Neuronal stem cell (in vitro differentiated cells): ENCODE data around the gene YTHDF1.

ENCODE experiments used
- DNase-seq: peaks from one replicate; pipeline ENCODE4 v3.0.0-alpha.2; 2013; ENCODE audit warnings: low spot score
- H2AFZ ChIP-seq: one replicate; pipeline ENCODE4 v1.6.1; 2013; ENCODE audit warnings: mild to moderate bottlenecking, low read length, inconsistent platforms
- H2AK5ac ChIP-seq: 2 replicates; pipeline ENCODE4 v1.6.1; 2013; ENCODE audit warnings: low read depth, mild to moderate bottlenecking, inconsistent platforms, low read length, moderate library complexity, mixed read lengths
- H2BK120ac ChIP-seq: 2 replicates; pipeline ENCODE4 v1.6.1; 2013; ENCODE audit warnings: low read depth, mild to moderate bottlenecking, inconsistent platforms, low read length, moderate library complexity, mixed read lengths
- H2BK12ac ChIP-seq: one replicate; pipeline ENCODE4 v1.6.1; 2013; ENCODE audit warnings: low read length, inconsistent platforms
- H2BK15ac ChIP-seq: 2 replicates; pipeline ENCODE4 v1.6.1; 2013; ENCODE audit warnings: mild to moderate bottlenecking, low read length, inconsistent platforms, mixed read lengths
- H2BK5ac ChIP-seq: one replicate; pipeline ENCODE4 v1.6.1; 2013; ENCODE audit warnings: inconsistent platforms, mild to moderate bottlenecking, low read length, moderate library complexity
- H3K14ac ChIP-seq: one replicate; pipeline ENCODE4 v1.6.1; 2013; ENCODE audit warnings: low read length, inconsistent platforms
- H3K18ac ChIP-seq: 2 replicates; pipeline ENCODE4 v1.6.1; 2013; ENCODE audit warnings: low read length, inconsistent platforms
- H3K23ac ChIP-seq: 2 replicates; pipeline ENCODE4 v1.6.1; 2013; ENCODE audit warnings: low read depth, mild to moderate bottlenecking, mixed read lengths, low read length, inconsistent platforms; ENCODE audit not compliant: poor library complexity
- H3K27ac ChIP-seq: replicated peaks from 3 replicates; pipeline ENCODE4 v1.5.1; 2013; ENCODE audit warnings: low read length, inconsistent platforms
- H3K27me3 ChIP-seq, 3 experiments: 2 replicates each; pipeline ENCODE4 v1.6.1; 2013; ENCODE audit warnings: low read length in 3 of 3, mild to moderate bottlenecking in 2 of 3, inconsistent platforms in 1 of 3, low read depth in 1 of 3, mixed read lengths in 1 of 3, moderate library complexity in 1 of 3; ENCODE audit not compliant: control insufficient read depth in 3 of 3, insufficient read depth in 3 of 3
- H3K36me3 ChIP-seq, 2 donors: replicated peaks in 1 of 2; 2 replicates each; pipeline ENCODE4 v1.6.1; 2013; ENCODE audit warnings: low read length in 2 of 2; ENCODE audit not compliant: control insufficient read depth in 2 of 2, insufficient read depth in 2 of 2
- H3K4ac ChIP-seq: 2 replicates; pipeline ENCODE4 v1.6.1; 2013; ENCODE audit warnings: inconsistent platforms, mild to moderate bottlenecking, low read length, moderate library complexity
- H3K4me1 ChIP-seq, 2 donors: 1 replicate in 1 of 2; 2 replicates in 1 of 2; pipeline ENCODE4 v1.6.1; 2013; ENCODE audit warnings: low read length in 2 of 2, low read depth in 1 of 2; ENCODE audit not compliant: control insufficient read depth in 2 of 2, insufficient read depth in 1 of 2
- H3K4me2 ChIP-seq: one replicate; pipeline ENCODE4 v1.6.1; 2013; ENCODE audit warnings: mild to moderate bottlenecking, low read length, inconsistent platforms; ENCODE audit not compliant: insufficient read depth, poor library complexity, severe bottlenecking
- H3K4me3 ChIP-seq, 2 donors: 2 replicates each; pipeline ENCODE4 v1.5.1; 2013; ENCODE audit warnings: low read length in 2 of 2, mild to moderate bottlenecking in 2 of 2, inconsistent platforms in 1 of 2, moderate library complexity in 1 of 2
- H3K79me1 ChIP-seq: one replicate; pipeline ENCODE4 v1.6.1; 2013; ENCODE audit warnings: low read depth, mild to moderate bottlenecking, inconsistent platforms, low read length, moderate library complexity
- H3K9ac ChIP-seq: one replicate; pipeline ENCODE4 v1.6.1; 2013; ENCODE audit warnings: mild to moderate bottlenecking, low read depth, low read length, inconsistent platforms; ENCODE audit not compliant: poor library complexity
- H3K9me3 ChIP-seq, 2 donors: replicated peaks in 1 of 2; 2 replicates each; pipeline versions ENCODE3 to v1.6.1; 2013; ENCODE audit warnings: low read length in 2 of 2, mild to moderate bottlenecking in 2 of 2, inconsistent platforms in 1 of 2, low read depth in 1 of 2, mixed read lengths in 1 of 2, moderate library complexity in 1 of 2; ENCODE audit not compliant: control insufficient read depth in 2 of 2, insufficient read depth in 1 of 2
- H4K8ac ChIP-seq: one replicate; pipeline ENCODE4 v1.6.1; 2013; ENCODE audit warnings: low read depth, mild to moderate bottlenecking, inconsistent platforms, low read length, moderate library complexity
- H4K91ac ChIP-seq: one replicate; pipeline ENCODE4 v1.6.1; 2013; ENCODE audit warnings: low read length, low read depth, mild to moderate bottlenecking, inconsistent platforms; ENCODE audit not compliant: poor library complexity
- WGBS, 2 donors: extraction: QIAGEN DNeasy Blood & Tissue Kit; methylation state at CpG; one replicate each; pipeline ENCODE4 v1.1.7; 2013; ENCODE audit warnings: missing lambda C conversion rate in 2 of 2, mixed read lengths in 1 of 2; ENCODE audit not compliant: insufficient read length in 2 of 2, insufficient replicate concordance in 1 of 2; ENCODE audit errors: extremely low coverage in 2 of 2; 5-methylcytosine and 5-hydroxymethylcytosine counted together

Gene YTHDF1

GRCh38 chr20:63177134-63177784, 38.7 kb downstream of the YTHDF1 start:
- Histone ChIP-seq H3K9ac (peak overlapping the region; percentile 90), H4K91ac (no peak overlapping the region), H2BK120ac (no peak overlapping the region), H2AFZ (peak overlapping the region; percentile 89), H3K23ac (peak overlapping the region; percentile 95), H4K8ac (peak overlapping the region; percentile 43), H2AK5ac (peak overlapping the region; percentile 97), H3K9me3 (no peaks in the 10 kb centered on the region), H3K79me1 (peaks cover 12% of the 10 kb centered on the region), H3K4me2 (peak overlapping the region; percentile 94), H3K27ac (no peak overlapping the region), H3K4ac (peak overlapping the region; percentile 53), H3K36me3 (peaks cover 0 to 24% of the 10 kb centered on the region in 2 donors), H3K4me1 (peaks cover 42 to 55% of the 10 kb centered on the region in 2 donors), H2BK12ac (peak overlapping the region; percentile 98), H3K4me3 (peak overlapping the region; percentile 75 to 79), H3K27me3 (peaks cover 0 to 34% (median 17%) of the 10 kb centered on the region in 3 experiments), H2BK5ac (peak overlapping the region; percentile 82), H3K14ac (peak overlapping the region; percentile 82), H3K18ac (peak overlapping the region; percentile 94), H2BK15ac (no peak overlapping the region)
- DNase-seq: peak; percentile 50
- no CpG with 5 or more reads among the region's 96 CpGs for WGBS, 2 donors

- Histone ChIP-seq H2AFZ (peak overlapping the region; percentile 89), H3K4me3 (peak overlapping the region; percentile 73 to 79), H2AK5ac (peak overlapping the region; percentile 97), H3K27me3 (peaks cover 0 to 34% (median 17%) of the 10 kb centered on the region in 3 experiments), H3K27ac (no peak overlapping the region), H3K4me2 (peak overlapping the region; percentile 94), H4K8ac (peak overlapping the region; percentile 65), H3K14ac (peak overlapping the region; percentile 82), H3K4ac (no peak overlapping the region), H2BK12ac (peak overlapping the region; percentile 98), H2BK5ac (peak overlapping the region; percentile 71), H3K9me3 (no peaks in the 10 kb centered on the region), H3K23ac (peak overlapping the region; percentile 95), H3K36me3 (peaks cover 0 to 19% of the 10 kb centered on the region in 2 donors), H3K79me1 (peaks cover 12% of the 10 kb centered on the region), H3K9ac (peak overlapping the region; percentile 90), H2BK120ac (no peak overlapping the region), H3K4me1 (peaks cover 42 to 53% of the 10 kb centered on the region in 2 donors), H3K18ac (peak overlapping the region; percentile 93), H2BK15ac (peak overlapping the region; percentile 21), H4K91ac (no peak overlapping the region)
- DNase-seq: peak; percentile 39
- no CpG with 5 or more reads among the region's 49 CpGs for WGBS, 2 donors
Measured at GRCh38 chr20:63176427-63177133, 39.4 kb downstream of the YTHDF1 start.

GRCh38 chr20:63176034-63176426, 39.9 kb downstream of the YTHDF1 start:
- Histone ChIP-seq H4K91ac (no peak overlapping the region), H3K4me1 (peaks cover 45 to 53% of the 10 kb centered on the region in 2 donors), H3K4me2 (peak overlapping the region; percentile 71), H2BK120ac (no peak overlapping the region), H2BK5ac (peak overlapping the region; percentile 71), H3K14ac (no peak overlapping the region), H3K27ac (no peak overlapping the region), H3K23ac (peak overlapping the region; percentile 73), H3K27me3 (peaks cover 0 to 34% (median 17%) of the 10 kb centered on the region in 3 experiments), H3K9ac (peak overlapping the region; percentile 30), H2AK5ac (no peak overlapping the region), H3K79me1 (peaks cover 12% of the 10 kb centered on the region), H3K4ac (no peak overlapping the region), H3K18ac (peak overlapping the region; percentile 80), H3K36me3 (peaks cover 0 to 17% of the 10 kb centered on the region in 2 donors), H2BK15ac (peak overlapping the region; percentile 21), H4K8ac (peak overlapping the region; percentile 65), H2AFZ (peak overlapping the region; percentile 89), H3K4me3 (peak overlapping the region; percentile 17 to 79), H3K9me3 (no peaks in the 10 kb centered on the region), H2BK12ac (no peak overlapping the region)
- WGBS, 2 donors: no CpG with 5 or more reads among the region's 15 CpGs
- peak; percentile 62 for DNase-seq
